HS-27A (cell line): ENCODE results near the gene RGL1.

Source experiments
- DNase-seq: peaks from one replicate; pipeline ENCODE4 v3.0.0-alpha.2; 2012; ENCODE audit warnings: low read depth, missing footprints

Gene RGL1

GRCh38 chr1:183957216-183957830 lies 152.4 kb downstream of the RGL1 start:
- DNase-seq, result no peak

GRCh38 chr1:183958958-183959357 lies 154.0 kb downstream of the RGL1 start:
- DNase-seq, result no peak

- DNase-seq, result no peak
Observed at GRCh38 chr1:183961132-183961531, 156.2 kb downstream of the RGL1 start.

GRCh38 chr1:183962903-183963302 lies 158.0 kb downstream of the RGL1 start:
- no peak for DNase-seq

GRCh38 chr1:183965726-183966125 lies 160.8 kb downstream of the RGL1 start:
- no peak for DNase-seq

- DNase-seq, result no peak
Observed at GRCh38 chr1:183966487-183966886, 161.6 kb downstream of the RGL1 start.

- DNase-seq, result no peak
Observed at GRCh38 chr1:183967914-183968313, 163.0 kb downstream of the RGL1 start.

- DNase-seq, result no peak
Observed at GRCh38 chr1:183968386-183968785, 163.5 kb downstream of the RGL1 start.

GRCh38 chr1:183970516-183971300 lies 165.8 kb downstream of the RGL1 start:
- DNase-seq, result no peak

GRCh38 chr1:183975651-183976050 lies 170.7 kb downstream of the RGL1 start:
- no peak for DNase-seq

- no peak for DNase-seq
Observed at GRCh38 chr1:183977717-183978116, 172.8 kb downstream of the RGL1 start.
